LHCN-M2 (cell line): Measurements from ENCODE around the gene MYH13. TPM values are rescaled to one million over a fixed set of nuclear protein-coding genes. Genes with fewer than 3 reads are reported as not detected.

Source experiments
- DNase-seq: peaks from one replicate; pipeline ENCODE4 v3.0.0-alpha.2; 2012; ENCODE audit warnings: low read depth
- total RNA-seq: library from RNA; depleted of rRNA; stranded (reverse); fragments of >200 nt; gene quantifications from 2 replicates; pipeline ENCODE4 v1.2.3, GENCODE V29; 2014

The MYH13 gene
- total RNA-seq, 1 experiment from 2014 or later = 0.69 TPM

DNA sequence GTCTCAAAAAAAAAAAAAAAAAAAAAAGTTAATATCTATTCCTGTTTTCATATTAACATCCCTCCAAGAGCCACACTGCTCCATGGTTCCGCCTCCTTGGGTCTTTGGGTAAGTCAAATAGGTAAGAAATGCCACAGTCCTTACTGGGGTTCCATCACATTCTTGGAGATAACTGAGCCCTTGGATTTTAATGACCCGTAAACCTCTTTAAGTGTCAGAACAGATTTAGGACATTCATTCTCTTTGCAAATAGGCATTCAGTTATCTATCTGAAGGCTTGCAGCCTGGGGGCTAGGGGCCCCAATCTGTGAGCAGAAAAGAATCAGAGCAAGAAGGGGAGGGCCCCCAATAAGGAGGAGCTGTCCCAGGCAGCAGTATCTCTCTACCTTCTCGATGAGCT, 28.0 kb downstream of the MYH13 start:
- no peak for DNase-seq

DNA sequence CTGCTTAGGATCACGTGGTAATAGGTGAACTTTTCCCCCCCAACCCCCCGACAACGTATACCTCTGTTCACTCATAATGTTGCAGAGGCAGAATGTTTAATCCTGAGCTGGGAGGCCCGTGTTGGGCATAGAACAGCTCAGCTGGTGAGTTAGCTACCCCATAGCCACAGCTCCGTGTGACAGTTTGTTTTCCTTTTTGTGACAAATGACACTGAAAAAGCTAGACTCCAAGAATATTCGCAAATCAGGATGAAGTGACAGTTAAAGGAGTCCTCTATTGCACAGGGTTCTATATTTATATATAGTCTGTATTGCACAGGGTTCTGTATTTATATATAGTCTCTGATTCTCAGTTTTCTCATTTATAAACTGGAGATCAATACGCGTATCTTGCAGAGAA, 33.8 kb downstream of the MYH13 start:
- no peak for DNase-seq

DNA sequence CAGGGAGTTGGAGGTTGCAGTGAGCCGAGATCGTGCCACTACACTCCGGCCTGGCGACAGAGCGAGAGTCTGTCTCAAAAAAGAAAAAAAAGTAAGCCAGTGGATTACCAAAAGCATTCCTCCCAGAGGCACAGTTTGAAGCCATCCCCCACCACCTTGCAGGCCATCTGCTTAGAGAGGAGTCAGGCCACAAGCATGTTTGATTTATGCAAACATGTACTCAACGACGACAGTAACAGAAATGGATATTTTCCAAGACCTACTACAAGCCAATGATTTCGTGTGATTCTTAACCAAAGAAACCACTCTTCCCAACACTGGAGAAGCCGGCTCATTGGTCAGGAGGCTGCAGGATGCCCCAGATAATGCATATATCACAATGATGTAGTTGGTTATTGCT, 34.8 kb downstream of the MYH13 start:
- DNase-seq = peak; percentile 66

DNA sequence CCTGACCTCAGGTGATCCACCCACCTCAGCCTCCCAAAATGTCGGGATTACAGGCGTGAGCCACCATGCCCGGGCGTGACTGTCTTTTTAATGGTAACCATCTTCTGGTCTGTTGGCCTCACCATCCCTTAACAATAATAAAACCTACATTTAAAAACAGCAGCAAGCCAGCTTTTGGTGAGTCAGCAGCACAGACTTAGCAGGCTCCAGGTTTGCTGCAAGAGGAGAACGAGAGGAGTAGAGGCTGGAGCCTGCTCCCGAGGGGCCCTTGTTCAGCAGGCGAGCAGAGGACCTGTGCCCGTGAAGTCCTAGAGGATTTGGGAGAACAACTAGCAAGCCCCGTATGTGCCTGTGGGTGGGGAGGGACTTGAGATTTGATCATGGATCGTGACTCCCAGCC, 35.7 kb downstream of the MYH13 start:
- peak; percentile 19 for DNase-seq

DNA sequence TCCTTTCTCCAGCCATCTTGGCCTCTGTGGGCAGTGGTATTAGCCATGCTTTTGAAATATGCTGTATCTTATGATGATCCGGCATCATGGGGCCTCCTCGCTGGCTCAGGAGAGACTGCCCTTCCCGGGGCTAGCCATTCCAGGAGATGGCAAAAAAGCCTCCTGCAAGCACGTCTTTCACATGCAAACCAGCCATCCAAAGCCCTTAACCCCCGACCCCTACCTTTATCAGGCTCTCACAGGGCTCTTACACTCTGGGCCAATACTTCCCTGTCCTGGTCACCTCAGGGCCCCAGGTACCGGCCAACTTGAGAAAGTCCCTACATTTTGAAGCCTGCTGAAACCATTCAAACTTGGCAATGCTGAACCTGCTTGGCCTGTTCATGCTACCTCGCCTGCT, 36.4 kb downstream of the MYH13 start:
- no peak for DNase-seq

DNA sequence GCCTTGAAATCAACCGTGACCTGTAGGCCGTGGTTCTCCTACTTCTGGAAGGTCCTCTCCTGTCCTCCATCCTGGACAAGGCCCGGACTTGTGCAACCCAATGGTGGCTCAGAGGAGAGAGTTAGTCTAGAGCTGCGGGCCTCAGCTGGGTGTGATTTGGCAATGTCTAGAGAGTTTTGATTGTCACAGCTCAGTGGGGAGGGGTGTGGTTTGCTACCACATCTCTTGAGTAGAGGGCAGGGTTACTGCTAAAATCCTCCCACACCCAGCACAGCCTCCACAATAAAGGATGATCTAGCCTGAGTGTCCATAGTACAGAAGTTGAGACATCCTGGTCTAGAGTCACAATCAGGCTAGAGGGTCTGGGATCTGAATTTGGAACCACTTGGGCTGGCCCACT, 40.3 kb downstream of the MYH13 start:
- DNase-seq = no peak

DNA sequence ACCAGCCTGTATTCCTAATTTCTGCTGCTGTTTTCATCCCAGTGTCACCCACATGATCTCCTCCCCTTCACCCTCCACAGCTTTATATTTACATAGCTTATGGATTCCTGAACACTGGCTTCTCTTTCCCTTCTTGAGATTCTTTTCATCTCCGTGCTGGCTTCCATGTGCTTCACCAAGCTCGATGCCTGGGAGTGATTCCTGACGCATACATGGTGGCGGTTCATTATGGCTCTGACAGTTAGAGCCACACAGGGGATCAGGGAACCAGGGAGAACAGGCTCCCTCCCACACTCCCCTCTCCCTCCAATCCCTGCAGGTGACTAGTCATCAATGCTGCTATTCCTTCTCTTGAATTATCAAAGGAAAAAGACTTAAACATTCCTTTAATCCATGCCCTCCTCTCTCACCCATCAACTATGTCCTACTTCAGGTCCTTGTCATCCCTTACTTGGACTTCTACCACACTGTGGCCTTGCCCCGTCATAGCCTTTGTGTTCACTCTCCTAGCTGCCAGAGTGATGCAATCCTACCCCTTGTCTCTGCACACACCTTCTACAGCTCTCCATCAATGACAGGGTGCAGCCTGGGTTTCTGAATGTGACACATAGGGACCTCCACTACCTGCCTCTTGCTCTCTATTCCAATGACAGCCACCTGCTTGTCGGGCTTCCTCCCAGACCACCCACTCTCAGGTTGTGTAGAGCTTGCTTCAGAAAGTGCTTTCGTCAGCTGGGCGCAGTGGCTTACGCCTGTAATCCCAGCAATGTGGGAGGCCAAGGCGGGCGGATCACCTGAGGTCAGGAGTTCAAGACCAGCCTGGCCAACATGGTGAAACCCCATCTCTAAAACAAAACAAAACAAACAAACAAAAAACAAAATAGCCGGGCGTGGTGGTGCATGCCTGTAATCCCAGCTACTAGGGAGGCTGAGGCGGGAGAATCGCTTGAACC, 43.6 kb downstream of the MYH13 start:
- no peak for DNase-seq

DNA sequence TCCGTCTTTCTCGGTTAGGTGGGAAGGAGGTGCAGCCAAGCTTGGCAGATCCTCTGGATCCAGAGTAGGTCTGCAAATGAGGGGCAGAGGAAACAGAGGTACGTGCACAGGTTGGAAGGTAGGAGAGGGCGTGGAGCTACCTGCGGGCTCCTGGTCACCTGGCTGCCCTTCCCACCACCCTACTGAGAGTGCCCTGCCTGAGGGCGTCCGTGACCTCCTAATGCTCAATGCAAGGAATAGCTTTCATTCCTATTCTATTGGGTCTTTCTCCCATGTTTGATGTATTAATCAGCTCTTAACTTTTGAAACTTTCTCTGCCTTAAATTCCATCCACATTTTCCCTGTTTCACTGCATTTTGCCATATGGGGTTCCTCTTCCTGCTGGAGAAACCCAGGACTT, 44.6 kb downstream of the MYH13 start:
- no peak for DNase-seq

DNA sequence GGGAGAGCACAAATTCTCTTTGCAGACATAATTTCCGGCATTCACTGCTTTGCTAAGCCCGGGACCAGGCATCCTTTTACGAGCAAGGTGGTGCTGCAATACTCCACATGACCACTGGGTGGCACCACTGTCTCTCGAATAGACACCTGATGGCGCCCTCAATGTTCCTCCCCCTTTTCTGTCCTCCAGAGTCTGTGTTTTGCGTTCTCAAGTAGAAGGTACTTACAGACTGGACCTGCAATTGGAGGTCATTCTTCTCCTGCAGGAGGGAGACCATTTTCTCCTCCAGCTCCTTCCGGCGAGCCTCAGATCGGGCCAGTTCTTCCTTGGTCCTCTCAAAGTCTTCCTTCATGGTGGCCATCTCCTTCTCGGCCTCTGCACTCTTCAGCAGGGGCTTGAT, 45.2 kb downstream of the MYH13 start:
- peak; percentile 79 for DNase-seq

DNA sequence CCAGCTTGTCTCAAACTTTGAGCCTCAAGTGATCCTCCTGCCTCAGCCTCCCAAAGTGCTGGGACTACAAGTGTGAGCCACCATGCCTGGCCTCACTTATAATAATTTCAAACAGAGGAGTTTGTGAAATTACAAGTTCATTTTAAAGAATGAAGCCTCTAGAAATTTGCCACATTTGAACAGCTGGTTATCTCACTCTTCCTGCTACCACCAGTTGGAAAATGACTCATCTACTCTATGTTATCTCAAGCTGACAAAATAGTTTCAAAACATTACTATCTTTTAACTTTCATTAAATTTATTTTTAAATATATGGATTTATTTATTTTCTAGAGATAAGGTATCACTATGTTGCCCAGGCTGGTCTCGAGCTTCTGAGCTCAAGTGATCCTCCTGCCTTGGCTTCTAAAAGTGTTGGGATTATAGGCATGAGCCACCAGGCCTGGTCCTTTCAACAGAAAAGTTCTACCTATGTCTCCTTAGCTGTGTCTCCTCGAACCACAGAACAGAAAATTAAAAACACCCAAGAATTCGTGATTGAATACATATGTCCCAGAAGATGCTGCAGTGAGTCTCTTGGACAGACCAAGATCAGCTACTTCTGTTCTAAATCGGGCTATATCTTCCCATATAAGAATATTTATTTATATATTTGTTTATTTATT, 47.6 kb downstream of the MYH13 start:
- peak; percentile 45 for DNase-seq

DNA sequence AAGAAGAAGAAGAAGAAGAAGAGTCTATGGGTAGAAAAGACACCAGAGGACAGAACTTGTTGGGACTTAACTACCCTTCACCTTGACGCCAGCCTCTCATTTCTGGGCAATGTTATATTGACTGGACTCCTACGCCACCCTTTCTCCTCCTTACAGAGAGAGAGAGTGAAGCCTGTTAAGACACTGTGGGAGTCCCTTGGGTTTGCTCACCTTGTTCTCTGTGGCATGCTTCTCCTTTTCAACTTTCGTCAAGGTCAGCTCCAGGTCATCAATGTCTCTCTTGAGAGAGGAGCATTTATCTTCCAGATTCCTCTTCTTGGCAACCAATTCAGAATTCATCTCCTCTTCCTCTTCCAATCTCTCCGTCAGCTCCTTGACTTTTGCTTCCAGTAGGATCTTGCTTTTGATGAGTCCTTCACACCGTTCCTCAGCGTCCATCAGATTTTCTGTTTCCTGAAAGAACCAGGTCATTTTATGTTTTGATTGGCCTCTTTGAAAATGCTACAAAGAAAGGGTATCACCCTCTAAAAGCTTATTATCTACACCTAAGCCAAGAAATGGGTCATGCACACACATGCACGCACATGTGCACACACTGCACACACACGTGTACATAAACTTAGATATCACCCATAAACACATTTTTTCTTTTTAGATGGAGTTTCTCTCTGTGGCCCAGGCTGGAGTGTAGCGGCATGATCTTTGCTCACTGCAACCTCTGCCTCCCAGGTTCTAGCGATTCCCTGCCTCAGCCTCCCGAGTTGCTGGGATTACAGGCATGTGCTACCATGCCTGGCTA, 48.8 kb downstream of the MYH13 start:
- no peak for DNase-seq

DNA sequence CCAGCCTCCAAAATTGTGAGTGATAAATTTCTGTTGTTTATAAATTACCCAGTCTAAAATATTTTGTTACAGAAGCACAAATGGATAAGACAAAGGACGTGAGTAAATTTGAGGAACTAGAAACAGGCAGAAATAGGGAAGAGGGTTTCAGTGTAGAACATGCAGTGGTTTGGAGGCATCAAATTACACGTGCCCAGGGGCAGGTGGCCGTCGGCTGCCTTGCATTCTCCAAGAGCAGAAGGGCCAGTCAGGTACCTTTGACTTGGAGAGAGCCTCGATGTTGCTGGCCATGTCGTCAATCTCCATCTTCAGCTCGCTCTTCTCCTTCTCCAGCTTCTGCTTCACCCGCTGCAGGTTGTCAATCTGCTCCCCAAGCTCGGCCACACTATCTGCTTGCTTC, 54.3 kb downstream of the MYH13 start:
- no peak for DNase-seq

DNA sequence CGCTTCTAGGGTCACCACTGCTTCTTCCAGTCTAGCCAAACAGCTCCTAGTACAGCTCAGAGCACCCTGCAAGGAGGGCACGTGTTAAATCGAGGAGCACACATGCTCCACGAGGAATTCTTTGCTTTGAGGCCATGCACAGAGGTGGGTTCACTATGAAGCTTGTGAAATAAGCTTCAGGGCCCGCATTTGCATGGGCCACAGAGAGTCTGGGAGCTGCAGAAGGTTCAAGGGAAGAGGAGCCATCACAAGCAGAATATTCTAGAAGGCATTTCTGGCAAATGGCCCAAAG, 55.3 kb downstream of the MYH13 start:
- no peak for DNase-seq

DNA sequence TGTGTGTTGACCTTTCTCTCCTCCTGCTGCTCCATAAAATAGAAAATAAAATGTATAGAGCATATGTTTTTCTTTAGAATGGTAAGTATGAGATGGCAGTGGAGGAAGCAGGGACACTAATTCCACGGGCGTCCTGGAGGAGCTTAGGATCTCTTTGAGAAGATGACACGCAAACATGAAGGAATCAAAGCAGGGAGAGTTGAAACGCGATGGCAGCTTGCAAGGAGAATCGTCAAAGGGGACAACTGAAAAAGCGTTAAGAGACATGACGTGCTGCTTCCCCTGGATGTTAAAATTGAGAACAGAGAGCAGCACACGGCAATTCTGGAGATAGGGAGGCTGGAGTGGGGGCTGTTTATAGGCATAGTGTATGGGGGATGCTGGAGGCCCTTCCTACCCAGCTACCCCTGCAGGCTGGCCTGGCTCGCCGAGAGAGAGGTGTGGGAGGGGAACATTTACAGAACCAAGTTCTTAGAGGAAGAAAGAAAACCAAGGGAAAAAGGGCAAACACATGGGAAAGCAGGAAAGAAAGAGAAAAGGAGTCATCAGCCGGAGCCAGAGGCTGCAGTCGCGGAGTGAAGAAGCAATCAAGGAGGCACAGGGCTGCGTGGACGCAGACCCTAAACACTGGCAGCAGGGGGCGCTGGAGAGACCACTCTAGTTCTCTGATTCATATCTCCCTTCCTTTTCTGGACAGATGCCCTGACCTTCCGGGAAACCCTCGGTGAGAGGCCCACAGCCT, 55.8 kb downstream of the MYH13 start:
- peak; percentile 77 for DNase-seq

DNA sequence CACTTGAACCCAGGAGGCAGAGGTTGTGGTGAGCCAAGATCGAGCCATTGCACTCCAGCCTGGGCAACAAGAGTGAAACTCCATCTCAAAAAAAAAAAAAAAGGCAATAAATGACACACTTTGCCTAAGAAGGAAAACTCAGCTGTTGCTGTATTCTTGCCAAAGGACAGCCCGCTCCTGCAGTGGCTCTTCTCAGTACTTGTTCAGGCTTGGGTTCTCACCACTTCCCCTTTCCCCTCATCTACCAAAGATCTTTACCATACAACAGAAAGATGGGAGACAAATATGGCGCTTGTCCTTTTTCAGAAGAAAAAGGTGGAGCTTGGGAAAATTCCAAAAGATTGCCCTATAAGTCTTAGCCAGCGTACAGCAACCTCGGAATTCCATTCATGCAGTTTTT, 58.5 kb downstream of the MYH13 start:
- DNase-seq = no peak

DNA sequence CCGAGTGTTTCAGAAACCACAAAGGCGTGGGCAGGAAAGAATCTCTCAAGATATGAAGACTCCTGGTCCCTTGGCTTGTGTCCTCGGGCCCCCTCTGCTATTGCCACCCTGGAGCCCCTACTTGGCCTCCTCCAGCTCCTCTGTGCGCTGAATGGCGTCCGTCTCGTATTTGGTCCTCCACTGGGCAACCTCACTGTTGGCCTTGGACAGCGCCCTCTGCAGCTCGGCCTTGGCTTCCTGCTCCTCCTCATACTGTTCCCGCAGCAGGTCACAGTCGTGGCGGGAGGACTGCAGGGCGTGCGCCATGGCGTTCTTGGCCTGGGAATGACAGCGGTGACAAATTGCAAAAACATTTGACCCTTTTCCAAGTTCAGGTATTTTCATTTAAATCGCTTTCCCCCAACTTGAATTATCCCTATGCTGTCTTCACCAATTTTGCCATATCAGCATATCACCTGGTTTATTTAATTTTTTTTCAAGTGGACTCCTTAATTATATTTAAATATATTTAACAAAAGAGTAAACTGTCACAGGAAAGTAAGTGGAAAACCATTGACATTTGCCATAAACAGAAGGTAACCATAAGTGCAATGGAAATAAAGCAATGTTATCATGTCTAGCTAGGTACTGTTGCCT, 59.7 kb downstream of the MYH13 start:
- DNase-seq = no peak

DNA sequence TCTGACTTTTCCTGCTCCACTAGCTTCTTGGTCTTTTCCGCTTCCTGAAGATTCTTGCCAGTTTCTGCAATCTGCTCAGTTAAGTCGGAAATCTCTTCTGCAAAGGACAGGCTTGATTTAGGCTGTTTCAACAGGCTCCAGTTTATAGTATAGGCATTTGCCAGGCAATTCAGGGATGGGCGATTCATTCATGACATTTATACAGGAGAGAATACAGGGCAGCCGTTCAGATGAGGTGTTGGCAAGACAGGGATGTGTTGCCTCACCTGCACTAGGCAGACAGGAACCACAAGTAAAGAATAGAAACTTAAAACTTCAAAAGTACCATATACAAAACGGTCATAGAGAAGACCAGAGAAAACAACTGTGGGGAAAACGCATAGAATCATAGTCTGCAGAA, 61.7 kb downstream of the MYH13 start:
- DNase-seq = no peak

DNA sequence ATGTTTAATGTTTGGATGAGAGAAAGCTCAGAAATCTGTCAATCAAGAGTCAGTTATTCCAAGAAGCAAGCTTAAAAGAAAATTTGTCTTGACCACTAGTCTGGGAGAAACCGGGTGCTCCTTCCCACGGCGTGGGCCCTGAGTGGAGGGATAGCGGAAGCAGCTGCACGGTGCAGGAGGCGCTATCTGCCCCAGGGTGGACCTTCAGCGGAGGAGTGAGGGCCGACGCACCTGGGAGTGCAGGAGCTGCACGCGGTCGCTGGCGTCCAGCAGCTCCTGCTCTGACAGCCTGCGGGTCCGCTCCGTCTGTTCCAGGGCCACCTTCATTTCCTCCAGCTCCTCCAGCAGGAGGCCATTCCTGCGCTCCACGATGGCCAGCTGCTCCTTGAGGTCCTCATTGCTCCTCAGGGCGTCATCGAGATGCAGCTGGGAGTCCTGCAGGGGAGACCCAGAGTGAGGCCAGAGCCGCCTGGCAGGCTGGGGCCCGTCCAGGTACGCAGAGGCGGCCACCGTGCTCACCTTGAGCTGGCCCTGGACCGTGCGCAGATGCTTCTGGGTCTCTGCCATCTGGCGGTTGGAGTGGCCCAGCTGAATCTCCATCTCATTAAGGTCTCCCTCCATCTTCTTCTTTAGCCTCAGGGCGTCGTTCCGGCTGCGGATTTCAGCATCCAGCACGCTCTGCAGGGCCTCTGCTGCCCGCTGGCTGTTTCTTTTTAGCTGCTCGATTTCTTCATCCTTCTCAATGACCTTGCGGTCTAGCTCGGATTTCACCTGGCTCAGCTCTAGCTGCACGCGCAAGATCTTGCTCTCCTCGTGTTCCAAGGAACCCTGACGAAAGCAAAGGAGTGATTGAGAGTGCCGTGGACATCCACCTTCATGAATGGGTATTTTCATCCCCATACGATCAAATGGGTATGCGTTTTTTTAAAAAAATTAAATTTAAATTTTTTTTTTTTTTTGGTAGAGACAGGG, 63.5 kb downstream of the MYH13 start:
- no peak for DNase-seq

DNA sequence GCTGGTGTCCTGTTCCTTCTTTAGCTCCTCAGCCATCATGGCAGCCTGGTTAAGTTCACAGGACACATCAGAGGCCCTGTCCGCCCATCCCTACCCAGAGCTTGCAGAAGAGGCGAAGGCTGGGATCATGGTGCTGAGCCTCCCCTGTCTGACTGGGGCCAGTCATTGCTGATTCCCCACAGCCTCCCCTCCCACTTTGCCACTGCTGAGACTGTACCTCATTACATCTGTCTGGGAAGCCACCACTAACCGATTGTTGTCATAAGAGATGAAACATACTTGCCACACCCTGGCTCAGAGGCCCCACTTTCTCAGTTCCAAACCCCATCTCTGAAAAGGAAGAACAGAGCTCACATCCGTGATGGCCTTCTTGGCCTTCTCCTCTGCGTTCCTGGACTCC, 66.2 kb downstream of the MYH13 start:
- no peak for DNase-seq

DNA sequence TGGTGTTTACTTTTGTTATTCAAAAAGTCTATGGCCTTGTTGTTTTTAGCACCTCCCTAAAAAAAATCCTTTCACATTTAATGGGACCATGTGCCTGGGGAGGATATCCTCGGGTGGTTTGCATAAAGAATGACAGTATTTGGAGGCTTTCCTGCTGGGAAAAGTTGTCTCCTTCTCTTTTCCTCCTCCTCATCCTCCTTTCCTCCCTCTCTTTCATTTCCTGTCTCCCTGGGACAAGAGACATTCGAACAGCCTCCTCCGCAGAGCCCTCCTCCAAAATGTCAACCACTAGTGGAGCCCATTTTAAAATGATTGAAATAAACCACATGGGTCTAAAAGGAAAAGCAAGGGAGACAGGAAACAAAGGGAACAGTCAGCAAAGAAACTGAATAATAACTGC, 67.4 kb downstream of the MYH13 start:
- DNase-seq = no peak
